Stomach (tissue), 4 donors: ENCODE results near the gene MCEMP1.

ENCODE experiments used
- CTCF ChIP-seq, 7 experiments: fragments of 450-650 bp in 4 of 7; fragments of 200-600 bp in 3 of 7; sonication (generic) in 3 of 7; IDR thresholded peaks; one replicate each; pipeline ENCODE4 v1.5.1; 2016 to 2019; ENCODE audit warnings: antibody characterized with exemption in 7 of 7, control low read depth in 2 of 7, mild to moderate bottlenecking in 1 of 7
- EP300 ChIP-seq: sonication (generic); formaldehyde crosslinking; IDR thresholded peaks from one replicate; pipeline ENCODE4 v1.6.1; 2017; ENCODE audit warnings: antibody characterized with exemption
- POLR2A ChIP-seq, 4 donors: fragments of 450-650 bp; IDR thresholded peaks; one replicate each; pipeline ENCODE4 v1.6.1; 2016; ENCODE audit warnings: antibody characterized with exemption in 4 of 4, control low read depth in 2 of 4, mild to moderate bottlenecking in 1 of 4, moderate library complexity in 1 of 4
- POLR2AphosphoS5 ChIP-seq, 3 donors: sonication (generic); formaldehyde crosslinking; IDR thresholded peaks; one replicate each; pipeline ENCODE4 v1.6.1; 2016; ENCODE audit warnings: antibody characterized with exemption in 3 of 3

- no peak for TF ChIP-seq CTCF (IDR thresholded peaks at IDR 0.05)
- no peak for TF ChIP-seq POLR2A (IDR thresholded peaks at IDR 0.05)
- no peak for TF ChIP-seq POLR2AphosphoS5 (IDR thresholded peaks at IDR 0.05)
- TF ChIP-seq EP300: no peak
These were observed 14.2 kb upstream of the MCEMP1 start for GRCh38 chr19:7662657-7663056.
